H1 (cell line): ENCODE results near the gene TNRC6B. TPM values are rescaled to one million over a fixed set of nuclear protein-coding genes. Genes with fewer than 3 reads are reported as not detected.

Experiments used
- FOSL1 ChIP-seq: IDR thresholded peaks from 2 replicates; pipeline ENCODE4 v1.6.1; 2011; ENCODE audit warnings: mild to moderate bottlenecking, low read depth, low read length, moderate library complexity; ENCODE audit not compliant: insufficient read depth
- NRF1 ChIP-seq: IDR thresholded peaks from 2 replicates; pipeline ENCODE4 v1.6.1; 2011; ENCODE audit warnings: mild to moderate bottlenecking, low read depth, low read length, improper control_type of control experiment
- TAF1 ChIP-seq: IDR thresholded peaks from 2 replicates; pipeline ENCODE4 v1.6.1; 2011; ENCODE audit warnings: mild to moderate bottlenecking, low read depth, low read length
- ZNF274 ChIP-seq: IDR thresholded peaks from 2 replicates; pipeline ENCODE4 v1.7.0; 2012; ENCODE audit warnings: low read length, borderline replicate concordance; ENCODE audit errors: extremely low read depth
- polyA plus RNA-seq, 7 experiments: library from polyadenylated mRNA; depleted of rRNA in 3 of 7; stranded (reverse) in 5 of 7; unstranded in 2 of 7; fragments of >200 nt in 5 of 7; fragments of 200-250 nt in 2 of 7; gene quantifications; 1 replicate in 5 of 7; 2 replicates in 1 of 7; 4 replicates in 1 of 7; pipeline versions ENCODE4 v1.2.1 to v1.2.3, GENCODE V29; 2011 to 2013; ENCODE audit warnings: missing spikeins in 2 of 7, mixed read lengths in 2 of 7
- total RNA-seq: library from RNA; stranded (reverse); fragmentation: NEBNext Ultra II Directional; extraction: Animal tissue kit (Norgen Biotek cat#: 25700); gene quantifications from 2 replicates; pipeline ENCODE4 v1.2.1, GENCODE V29; 2021

Gene TNRC6B
- total and polyA plus RNA-seq, 2 of the 8 experiments (the other 6 are each of a cell fraction or from before 2014, with no cell fraction given), result 12.5 to 48.9 TPM

GRCh38 chr22:40215266-40215665 lies 37.5 kb downstream of the TNRC6B start (continued):
- TF ChIP-seq ZNF274 (no peak), FOSL1 (no peak), TAF1 (no peak), NRF1 (no peak)
